HCT116 (cell line): ENCODE data around the gene HDAC5.

Experiments
- POLR2A ChIP-seq: IDR thresholded peaks from 2 replicates; pipeline ENCODE4 v1.7.0; 2011; ENCODE audit warnings: borderline replicate concordance; ENCODE audit not compliant: insufficient read depth, insufficient read length; ENCODE audit errors: extremely low read depth
- TF ChIP-seq, protein P1 (sequence below): IDR thresholded peaks from 2 replicates; pipeline ENCODE4 v1.6.1; 2012
- TF ChIP-seq, protein P2 (sequence below), 3 experiments: fragments of 200-600 bp in 1 of 3; sonication (generic) in 1 of 3; IDR thresholded peaks in 2 of 3; conservative IDR thresholded peaks in 1 of 3; 2 replicates each; pipeline ENCODE4 v1.5.1; 2012 to 2017; ENCODE audit warnings: low read depth in 2 of 3, low read length in 2 of 3, antibody characterized with exemption in 1 of 3, borderline replicate concordance in 1 of 3, control low read depth in 1 of 3, mild to moderate bottlenecking in 1 of 3, mixed read lengths in 1 of 3, mixed run types in 1 of 3, moderate library complexity in 1 of 3; ENCODE audit not compliant: insufficient read depth in 1 of 3

DNA sequence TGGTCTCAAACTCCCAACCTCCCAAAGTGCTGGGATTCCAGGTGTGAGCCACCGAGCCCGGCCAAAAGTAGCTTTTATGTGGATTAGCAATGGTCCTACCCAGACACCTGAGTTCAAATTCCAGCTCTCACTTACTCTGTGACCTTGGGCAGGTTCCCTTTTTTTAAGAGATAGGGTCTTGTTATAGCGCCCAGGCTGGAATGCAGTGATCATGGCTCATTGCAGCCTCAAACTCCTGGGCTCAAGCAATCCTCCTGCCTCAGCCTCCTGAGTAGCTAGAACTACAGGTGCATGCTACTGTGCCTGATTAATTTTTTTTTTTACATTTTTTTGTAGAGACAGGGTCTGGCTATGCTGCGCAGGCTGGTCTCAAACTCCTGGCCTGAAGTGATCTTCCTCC lies 16.6 kb downstream of the HDAC5 start:
- TF ChIP-seq POLR2A: no peak
- TF ChIP-seq, protein P1, sequence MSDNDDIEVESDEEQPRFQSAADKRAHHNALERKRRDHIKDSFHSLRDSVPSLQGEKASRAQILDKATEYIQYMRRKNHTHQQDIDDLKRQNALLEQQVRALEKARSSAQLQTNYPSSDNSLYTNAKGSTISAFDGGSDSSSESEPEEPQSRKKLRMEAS: no peak
- TF ChIP-seq, protein P2, sequence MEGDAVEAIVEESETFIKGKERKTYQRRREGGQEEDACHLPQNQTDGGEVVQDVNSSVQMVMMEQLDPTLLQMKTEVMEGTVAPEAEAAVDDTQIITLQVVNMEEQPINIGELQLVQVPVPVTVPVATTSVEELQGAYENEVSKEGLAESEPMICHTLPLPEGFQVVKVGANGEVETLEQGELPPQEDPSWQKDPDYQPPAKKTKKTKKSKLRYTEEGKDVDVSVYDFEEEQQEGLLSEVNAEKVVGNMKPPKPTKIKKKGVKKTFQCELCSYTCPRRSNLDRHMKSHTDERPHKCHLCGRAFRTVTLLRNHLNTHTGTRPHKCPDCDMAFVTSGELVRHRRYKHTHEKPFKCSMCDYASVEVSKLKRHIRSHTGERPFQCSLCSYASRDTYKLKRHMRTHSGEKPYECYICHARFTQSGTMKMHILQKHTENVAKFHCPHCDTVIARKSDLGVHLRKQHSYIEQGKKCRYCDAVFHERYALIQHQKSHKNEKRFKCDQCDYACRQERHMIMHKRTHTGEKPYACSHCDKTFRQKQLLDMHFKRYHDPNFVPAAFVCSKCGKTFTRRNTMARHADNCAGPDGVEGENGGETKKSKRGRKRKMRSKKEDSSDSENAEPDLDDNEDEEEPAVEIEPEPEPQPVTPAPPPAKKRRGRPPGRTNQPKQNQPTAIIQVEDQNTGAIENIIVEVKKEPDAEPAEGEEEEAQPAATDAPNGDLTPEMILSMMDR (IDR thresholded peaks at IDR 0.05 in 2 of 3, conservative IDR thresholded peaks at IDR 0.05 in 1 of 3; ENCODE audit: borderline replicate concordance in 1 of 3, insufficient read depth in 1 of 3, low read depth in 2 of 3, low read length in 2 of 3): no peak
